Measurements from ENCODE around the gene IZUMO2.

GRCh38 chr19:50184196-50184595 lies 21.1 kb upstream of the IZUMO2 start:
- no peak for TF ChIP-seq CTCF (IDR thresholded peaks at IDR 0.05; ENCODE audit: low read depth, low read length, poor library complexity, severe bottlenecking)
- TF ChIP-seq EZH2phosphoT487 (IDR thresholded peaks at IDR 0.05; ENCODE audit: borderline replicate concordance, low read length): no peak

Data from DOHH2 (cell line).